Stimulated activated CD8-positive, alpha-beta memory T cell treated with anti-CD3 and anti-CD28 coated beads, Interleukin-12 subunit alpha, Interleukin-12 subunit beta, amount 100 ng/mL, for 24 hours (primary cell): ENCODE data around the gene PPIL1.

ENCODE experiments used
- DNase-seq: peaks from one replicate; pipeline ENCODE4 v3.0.0-alpha.2; 2020; ENCODE audit errors: extremely low read depth

PPIL1 gene

DNA sequence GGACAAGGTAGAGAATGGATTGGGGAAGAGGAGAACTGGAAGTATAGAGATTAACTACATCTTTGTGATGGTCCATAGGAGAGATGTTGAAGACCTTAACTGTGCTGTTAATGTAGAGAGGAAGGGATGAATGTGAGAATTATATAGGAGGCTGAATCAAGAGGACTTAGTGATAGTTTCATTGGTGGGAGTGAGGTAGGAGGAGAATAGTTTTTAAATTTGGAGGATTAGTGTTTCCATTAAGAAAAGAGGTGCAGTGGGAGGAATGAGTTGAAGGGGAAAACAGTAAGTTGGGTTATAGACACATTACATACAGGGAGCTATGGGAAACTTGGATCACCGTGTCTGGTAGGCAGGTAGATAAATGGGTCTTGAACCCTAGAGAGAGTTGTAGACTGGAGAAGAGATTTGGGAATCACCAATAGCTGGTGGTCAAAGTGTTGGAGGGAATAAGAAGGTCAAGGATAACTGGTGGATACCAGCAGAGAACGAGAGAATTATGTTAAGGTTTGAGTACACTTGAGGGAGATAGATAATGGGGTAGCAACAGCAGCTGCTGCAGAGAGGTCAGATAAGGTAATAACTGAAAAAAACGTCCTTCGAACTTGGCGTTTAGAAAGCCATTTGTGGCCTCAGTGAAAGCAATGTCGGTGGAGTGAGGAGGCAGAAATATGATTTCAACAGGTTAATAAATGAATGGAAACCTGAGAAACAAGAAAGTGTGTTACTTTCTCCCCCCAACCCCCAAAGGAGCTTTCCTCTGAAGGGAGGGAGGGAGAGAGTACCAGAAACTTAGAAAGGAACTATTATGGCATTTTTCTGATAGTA lies 14.3 kb upstream of the PPIL1 start:
- DNase-seq = no peak

DNA sequence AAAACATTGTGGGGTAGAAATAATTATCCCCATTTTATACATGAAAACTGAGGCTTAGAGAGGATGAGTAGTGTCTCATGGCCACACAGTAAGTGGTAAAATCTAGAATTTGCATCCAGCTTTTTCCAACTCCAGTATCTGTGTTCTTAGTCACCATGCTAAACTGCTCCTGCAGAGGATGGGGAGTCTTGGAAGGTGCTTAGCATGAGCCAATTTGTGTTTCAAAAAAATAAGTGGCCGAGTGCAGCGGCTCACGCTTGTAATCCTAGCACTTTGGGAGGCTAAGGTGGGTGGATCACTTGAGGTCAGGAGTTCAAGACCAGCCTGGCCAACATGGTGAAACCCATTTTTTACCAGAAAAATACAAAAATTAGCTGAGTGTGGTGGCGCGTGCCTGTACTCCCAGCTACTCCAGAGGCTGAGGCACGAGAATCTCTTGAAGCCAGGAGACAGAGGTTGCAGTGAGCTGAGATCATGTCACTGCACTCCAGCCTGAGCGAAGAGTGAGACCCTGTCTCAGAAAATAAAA lies 13.6 kb upstream of the PPIL1 start:
- DNase-seq = no peak

GRCh38 chr6:36886950-36887618 lies 12.5 kb upstream of the PPIL1 start:
- DNase-seq = no peak

GRCh38 chr6:36885461-36886401 lies 11.1 kb upstream of the PPIL1 start, which contains the start of gene C6orf89:
C6orf89 (plus strand) TSS chr6:36885952; CDS start chr6:36899445, 13,493 bp downstream.
- DNase-seq = peak; percentile 89

- DNase-seq = no peak
These were observed 10.0 kb upstream of the PPIL1 start for GRCh38 chr6:36884610-36885009.

GRCh38 chr6:36875250-36875633 lies 639 bp upstream of the PPIL1 start:
- no peak for DNase-seq

DNA sequence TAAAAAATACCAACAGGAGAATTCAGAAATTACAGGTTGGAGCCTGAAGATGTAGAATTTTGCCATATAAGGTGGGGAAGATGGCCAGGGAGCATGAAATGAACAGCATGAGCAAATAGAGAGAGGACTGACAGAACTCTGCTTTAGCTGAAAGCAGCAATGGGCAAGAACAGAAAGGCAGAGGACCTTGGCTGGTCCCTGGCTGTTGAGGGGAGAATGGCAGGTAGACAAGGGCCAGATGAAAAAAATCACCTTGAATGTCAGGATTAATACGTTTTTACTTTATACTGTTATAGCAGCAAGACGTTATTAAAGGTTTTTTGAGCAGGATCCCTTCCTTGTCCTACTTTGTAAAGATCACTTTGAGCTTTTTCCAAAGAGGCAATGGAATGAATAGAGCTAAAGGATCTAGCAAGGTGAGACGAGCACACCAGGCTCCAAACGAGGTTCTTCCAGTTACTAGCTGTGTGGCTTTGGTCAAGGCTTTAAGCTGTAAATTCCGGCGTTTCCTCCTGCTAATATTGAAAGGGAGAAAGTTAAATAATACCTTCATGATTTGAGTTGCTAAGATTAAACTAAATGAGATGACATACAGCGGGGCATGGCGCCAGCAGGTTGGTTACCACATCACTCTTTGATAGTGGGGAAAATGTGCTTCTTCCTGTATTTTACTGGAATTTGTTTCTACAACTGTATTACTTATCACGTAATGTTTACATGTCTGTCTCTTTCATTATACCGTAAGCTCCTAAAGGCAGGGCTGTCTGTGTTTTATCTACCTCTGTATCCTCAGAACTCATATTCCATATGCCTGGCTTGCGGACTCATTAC lies 776 bp downstream of the PPIL1 start:
- no peak for DNase-seq

DNA sequence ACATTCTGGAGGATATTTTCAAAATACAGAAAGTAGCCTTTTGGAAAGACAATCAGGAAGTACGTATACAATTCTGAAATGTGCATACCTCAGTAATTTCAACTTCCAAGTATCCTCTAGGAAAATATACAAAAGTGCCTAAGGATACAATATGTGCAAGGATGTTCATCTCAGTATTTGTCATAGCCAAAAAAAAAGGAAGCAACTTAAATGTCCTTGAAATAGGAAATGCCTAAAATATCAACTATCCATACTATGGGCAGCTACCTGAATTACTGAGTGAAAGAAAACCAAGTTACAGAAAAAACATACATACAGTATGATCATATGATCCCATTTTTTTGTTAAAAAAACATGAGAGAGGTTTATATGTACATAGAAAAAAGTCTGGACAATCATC lies 1.5 kb downstream of the PPIL1 start:
- DNase-seq = no peak

DNA sequence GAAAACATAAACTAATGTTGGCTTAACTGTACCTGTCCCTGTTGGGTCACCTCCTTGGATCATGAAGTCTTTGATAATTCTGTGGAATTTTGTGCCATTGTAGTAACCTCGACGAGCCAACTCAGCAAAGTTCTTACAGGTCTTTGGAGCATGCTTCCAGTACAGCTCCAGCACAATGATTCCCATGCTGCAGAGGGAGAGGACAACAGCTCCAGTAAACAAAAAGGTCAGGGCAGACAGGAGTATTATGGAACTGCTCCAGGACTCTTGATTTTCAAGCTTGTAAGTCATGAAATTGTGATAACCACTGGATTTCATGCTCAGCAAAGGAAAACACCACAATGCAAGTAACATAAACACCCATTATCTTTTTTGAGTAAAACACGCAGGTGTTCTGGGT lies 2.9 kb downstream of the PPIL1 start:
- no peak for DNase-seq

DNA sequence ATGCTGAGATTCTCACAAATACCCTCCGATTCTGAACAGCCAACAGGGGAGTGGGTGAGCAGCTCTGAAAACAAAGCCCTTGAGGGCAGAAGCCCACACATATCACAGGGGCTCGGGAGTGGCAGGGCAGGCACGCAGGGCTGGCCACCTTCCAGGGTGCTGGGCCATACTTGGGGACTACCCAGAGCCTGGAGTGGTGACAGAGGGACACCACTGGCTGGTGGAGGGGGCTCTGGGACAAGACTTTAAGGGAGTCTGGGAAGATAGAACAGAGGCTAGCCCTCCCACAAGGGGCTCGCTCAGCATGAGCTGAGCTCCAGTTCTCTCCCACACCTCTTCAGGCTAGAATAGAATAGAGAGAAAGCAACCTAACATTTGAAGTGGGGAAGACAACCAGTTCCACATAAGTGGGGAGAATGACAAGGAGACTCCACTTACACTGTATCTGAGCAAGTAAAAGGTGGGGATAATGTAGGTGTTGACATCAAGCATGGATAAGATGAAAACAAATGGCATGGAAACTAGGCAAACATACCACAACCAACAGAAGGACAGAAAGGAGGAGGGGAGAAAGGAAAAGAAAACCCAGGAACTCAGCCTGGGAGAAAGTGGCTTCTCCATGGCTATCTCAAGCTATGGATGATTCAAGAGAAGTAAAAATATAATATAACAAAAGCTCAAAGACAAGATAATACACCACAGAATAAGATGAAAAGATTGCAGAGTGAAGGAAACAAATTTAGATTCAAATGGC lies 7.0 kb downstream of the PPIL1 start:
- DNase-seq = no peak

DNA sequence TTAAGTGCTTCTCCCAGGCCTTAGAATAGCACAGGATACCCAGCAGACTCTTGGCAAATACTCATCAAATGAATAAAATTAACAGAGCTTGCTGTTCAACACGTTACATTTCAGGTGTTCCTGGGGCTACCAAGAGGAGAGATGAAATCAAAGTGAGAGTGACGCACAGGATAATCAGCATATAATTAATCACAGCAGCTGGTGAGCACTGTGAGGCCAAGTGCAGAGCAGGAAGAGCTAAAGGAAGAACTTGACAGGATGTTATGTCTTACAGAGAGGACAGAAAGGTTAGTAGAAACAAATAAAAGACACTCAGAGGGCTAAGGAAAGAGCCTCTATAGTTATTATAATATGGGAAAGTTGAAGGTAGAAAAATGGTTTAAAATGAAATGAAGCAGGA lies 8.8 kb downstream of the PPIL1 start:
- no peak for DNase-seq

DNA sequence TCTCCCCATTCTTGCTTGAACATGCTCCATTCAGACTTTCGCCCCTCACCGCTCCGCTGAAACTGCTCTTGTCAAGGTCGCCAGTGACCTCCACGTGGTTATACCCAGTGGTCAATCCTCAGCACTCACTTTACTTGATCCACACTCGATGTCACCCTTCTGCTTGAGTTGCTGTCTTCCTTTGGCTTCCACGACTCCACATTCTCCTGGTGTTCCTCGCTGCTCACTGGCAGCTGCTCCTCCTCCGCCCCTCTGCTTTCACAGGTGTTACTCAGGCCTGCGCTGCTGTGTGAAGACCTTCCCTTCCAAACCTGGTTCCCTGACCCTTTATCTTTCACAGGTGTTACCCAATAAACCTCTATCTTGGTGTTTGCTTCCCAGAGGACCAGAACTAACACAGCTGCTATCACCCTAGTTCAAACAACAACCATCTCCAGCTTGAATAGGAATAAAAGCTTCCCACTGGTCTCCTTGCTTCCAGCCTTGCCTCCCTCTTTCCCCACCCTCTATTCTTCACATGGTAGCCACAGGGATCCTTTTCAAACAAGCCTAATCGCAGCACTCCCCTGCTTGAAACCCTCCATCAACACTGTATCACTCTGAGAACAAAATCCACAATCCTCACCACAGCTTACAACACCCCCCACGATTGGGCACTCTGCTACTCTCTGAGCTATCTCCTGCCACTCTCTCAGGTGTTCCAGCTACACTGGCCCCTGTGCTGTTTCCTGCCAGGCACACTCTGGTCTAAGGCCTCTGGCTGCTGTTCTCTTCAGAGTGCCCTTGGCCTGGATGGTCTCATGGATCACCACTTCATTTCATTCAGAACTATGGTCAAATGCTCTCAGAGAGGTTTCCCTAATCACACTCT lies 10.7 kb downstream of the PPIL1 start:
- DNase-seq = no peak

DNA sequence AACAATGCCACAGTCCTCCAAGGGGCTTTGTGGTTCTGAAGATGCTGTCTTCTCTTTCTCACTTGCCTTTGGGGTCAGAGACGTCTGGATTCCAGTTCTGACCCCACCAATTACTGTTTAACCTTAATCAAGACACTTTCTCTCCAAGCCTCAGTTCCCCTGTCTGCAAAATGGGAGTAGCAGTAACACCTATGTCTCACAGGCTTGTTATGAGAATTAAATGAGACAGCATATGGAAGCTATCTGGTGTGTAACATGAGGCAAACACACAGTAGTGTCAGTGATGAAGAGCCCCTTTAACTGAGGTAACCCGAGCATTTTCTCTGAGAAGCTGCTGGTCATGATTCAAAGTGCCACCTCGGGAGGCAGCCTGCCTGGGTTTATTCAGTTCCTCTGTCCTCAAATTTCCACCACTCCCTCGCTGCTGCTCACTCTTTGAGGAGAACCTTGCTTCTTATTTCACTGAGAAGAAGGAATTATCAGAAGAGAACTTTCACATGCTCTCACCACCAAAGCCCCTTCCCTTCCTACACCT lies 11.7 kb downstream of the PPIL1 start:
- DNase-seq = no peak

DNA sequence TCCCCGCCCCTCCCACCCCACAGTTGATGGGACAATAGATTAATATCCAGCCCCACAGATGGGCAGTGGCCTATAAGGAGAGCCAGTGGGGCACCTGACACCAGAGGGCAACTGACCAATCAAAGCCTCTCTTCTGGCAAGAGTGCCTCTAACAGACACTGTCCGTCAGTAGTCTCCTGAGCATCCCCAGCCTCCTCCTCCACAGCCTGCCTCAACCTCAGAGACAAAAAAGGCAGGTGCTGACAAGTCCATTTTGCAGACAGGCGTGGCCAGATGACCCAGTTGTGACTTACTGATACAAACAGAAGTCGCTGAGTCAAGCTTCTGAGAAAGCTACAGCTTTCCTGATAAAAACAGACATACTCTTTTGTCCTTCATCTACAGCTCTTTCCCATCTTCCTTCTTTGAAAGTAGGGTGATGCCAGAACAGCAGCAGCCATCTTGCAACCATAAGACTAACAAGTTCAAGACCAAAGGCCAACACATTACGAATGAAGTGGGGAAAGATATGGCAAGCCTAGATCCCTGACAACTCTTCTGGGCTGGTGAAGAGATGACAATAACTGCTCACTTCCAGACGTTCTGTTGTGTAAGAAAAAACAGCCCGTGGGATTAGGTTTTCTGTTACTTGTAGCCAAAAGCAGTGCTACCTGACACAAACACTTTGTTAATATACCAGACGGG lies 12.3 kb downstream of the PPIL1 start:
- DNase-seq = no peak

DNA sequence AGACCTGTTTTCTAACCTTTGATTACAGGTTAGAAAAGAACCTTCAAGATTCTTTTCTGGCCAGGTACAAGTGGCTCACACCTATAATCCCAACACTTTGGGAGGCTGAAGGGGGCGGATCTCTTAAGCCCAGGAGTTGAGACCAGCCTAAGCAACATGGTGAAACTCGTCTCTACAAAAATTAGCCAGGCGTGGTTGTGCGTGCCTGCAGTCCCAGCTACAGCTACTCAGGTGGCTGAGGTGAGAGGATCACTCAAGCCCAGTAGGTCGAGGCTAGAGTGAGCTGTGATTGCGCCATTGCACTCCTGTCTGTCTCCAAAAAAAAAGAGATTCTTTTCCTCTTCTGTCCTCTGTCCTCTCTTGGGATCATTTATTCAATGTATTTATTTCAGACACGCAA lies 14.5 kb downstream of the PPIL1 start:
- DNase-seq = no peak

- no peak for DNase-seq
These were observed 16.1 kb downstream of the PPIL1 start for GRCh38 chr6:36858407-36858981.

DNA sequence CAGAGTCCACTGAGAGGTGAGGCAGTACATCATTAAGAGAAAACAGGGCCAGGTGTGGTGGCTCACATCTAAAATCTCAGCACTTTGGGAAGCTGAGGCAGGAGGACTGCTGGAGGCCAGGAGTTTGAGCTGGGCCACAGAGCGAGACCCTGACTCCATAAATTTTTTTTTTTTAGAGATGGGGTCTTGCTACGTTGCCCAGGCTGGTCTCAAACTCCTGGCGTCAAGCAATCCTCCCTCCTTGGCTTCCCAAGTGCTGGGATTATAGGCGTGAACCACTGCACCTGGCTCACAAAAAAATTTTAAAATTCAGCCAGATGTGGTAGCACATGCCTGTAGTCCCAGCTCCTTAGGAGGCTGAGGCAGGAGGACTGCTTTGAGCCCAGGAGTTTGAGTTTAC lies 17.3 kb downstream of the PPIL1 start:
- no peak for DNase-seq

GRCh38 chr6:36856277-36856676 lies 18.3 kb downstream of the PPIL1 start:
- no peak for DNase-seq
